GM12872 (cell line): ENCODE measurements around the gene MPIG6B.

Experiments used
- TF ChIP-seq, protein P1 (sequence below): IDR thresholded peaks from 3 replicates; pipeline ENCODE4 v1.5.1; 2011; ENCODE audit warnings: low read depth, mild to moderate bottlenecking, low read length, moderate library complexity; ENCODE audit not compliant: insufficient read depth

MPIG6B gene

DNA sequence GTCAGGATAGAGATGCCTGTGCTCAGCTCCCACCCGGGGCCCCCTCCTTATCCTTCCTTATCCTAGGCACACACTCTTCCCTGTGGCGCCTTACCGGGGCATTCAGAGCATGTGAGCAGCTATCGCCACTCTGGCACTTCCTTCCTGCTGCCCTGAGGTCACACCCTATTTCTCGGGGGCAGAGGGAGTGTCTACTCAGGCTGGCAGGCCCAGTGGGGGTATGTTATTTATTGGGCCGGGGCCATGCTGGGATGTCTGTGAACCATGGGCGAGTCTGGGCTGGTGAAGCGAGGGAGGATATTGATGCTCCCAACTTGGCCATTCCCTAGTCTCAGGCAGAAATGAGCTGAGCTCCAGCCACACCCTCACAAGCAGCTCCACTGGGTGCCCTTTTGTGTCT lies 11.9 kb upstream of the MPIG6B start:
- TF ChIP-seq, protein P1, sequence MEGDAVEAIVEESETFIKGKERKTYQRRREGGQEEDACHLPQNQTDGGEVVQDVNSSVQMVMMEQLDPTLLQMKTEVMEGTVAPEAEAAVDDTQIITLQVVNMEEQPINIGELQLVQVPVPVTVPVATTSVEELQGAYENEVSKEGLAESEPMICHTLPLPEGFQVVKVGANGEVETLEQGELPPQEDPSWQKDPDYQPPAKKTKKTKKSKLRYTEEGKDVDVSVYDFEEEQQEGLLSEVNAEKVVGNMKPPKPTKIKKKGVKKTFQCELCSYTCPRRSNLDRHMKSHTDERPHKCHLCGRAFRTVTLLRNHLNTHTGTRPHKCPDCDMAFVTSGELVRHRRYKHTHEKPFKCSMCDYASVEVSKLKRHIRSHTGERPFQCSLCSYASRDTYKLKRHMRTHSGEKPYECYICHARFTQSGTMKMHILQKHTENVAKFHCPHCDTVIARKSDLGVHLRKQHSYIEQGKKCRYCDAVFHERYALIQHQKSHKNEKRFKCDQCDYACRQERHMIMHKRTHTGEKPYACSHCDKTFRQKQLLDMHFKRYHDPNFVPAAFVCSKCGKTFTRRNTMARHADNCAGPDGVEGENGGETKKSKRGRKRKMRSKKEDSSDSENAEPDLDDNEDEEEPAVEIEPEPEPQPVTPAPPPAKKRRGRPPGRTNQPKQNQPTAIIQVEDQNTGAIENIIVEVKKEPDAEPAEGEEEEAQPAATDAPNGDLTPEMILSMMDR = no peak

DNA sequence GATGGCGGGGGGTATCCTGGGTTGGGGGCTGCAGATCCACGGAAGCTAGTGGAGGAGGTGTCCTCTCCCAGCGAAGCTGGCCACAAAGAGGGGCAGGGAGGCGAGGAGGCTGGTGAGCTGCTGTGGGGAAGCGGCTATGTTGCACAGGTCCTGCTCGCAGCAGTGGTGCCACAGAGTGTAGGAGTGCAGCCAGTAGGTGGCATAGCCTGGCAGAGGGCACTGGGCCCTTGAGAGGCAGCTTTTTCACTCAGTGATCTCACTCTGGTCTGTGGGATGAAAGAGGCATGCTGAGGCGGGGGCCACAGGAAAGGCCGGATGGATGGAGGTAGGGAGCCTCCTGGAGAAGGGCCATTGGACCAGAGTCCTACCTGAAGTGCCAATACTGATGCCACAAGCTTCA lies 10.9 kb upstream of the MPIG6B start:
- TF ChIP-seq, protein P1 = peak; percentile 39; the same call in 2 of the 3 replicates

DNA sequence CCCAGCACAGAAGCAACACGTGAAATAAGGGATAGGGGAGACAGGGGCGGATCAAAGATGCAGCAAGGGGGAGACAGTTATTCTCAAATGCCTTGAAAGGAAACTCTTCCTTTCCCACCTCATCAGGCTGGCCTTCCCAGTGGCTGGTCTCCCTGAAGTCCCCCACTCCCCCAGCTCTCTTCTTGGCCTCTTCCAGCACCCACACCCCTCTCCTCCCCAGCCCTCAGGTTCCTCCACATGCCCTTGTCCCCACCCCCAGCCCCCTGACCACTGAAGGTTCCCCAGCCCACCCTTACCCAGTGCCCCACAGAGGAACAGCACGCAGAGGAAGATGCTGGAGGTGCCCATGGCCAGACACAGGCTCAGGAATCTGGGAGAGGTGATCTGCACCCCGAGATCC lies 9.7 kb upstream of the MPIG6B start:
- TF ChIP-seq, protein P1 = no peak

DNA sequence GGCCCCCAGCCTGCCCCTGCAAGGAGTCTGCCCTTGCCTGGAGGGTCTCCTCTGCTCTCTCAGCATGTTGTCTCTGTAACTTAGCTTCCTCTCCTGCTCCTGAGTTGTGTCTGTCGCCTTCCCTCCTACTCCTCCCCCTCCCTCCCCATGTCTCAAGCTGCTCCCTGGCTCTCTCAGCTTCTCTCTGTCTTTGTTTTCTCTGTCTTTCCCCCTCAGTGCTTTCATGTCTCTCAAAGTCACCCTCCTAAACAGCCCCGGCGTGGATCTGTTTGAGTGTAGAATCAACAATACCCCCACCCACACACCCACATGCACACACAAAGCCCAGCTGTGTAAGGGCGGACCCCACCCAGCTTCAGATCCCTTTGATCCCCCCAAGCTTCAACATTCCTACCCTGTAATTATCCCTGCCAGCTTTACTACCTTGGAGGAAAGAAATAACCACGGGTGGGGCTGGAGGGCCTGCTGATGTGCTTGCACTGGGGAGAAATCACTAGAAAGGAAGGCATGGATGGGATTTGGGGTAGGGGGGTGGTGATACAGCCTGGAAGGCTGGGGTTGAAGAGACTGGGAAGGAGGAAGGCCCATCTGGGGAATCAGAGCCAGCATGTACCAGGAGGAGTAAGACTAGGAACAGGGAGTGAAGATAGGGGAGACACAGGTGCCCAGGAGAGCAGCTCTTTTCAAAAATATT lies 9.0 kb upstream of the MPIG6B start:
- TF ChIP-seq, protein P1 = no peak

DNA sequence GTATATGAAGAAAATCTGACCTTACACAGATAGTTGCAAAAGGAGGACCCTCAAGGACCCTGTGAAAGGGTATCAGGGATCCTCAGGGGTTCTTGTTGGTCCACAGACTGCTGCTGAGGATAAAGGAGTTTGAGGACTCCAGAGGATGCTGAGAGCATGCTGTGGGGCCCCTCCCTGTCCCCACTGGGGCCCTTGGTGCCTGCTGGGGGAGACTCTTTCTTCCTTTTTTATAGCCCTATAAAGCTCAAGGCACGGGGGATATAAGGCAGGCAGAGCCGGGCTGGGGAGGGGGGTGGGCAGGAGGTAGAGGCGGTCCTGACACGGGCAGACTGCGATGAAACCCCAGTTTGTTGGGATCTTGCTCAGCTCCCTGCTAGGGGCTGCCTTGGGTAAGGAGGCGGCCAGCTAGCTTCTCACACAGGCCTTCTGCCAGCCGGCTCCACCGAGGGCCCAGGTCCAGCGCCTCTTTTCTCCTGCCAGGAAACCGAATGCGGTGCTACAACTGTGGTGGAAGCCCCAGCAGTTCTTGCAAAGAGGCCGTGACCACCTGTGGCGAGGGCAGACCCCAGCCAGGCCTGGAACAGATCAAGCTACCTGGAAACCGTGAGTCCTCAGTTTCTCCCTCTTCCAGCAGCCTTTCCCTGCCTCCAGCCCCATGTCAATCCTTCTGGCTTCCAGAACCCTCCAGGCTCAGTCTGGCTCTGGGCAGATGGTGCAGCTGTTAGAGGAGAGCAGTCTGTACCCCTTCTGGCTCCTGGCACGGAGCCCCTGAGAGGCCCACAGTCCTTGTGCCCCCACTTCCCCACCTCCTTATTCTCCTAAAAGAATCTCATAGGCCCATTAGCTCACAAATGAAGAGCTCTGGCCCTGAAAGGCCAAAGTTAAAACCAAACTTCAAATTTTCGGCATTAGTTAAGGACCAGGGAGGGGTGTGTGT lies 7.9 kb upstream of the MPIG6B start, which contains the start of gene LY6G6D:
LY6G6D (plus strand) TSS at position 327 of the 937 bp plus-strand sequence; CDS start at position 335, 8 bp downstream.
- TF ChIP-seq, protein P1 = no peak

DNA sequence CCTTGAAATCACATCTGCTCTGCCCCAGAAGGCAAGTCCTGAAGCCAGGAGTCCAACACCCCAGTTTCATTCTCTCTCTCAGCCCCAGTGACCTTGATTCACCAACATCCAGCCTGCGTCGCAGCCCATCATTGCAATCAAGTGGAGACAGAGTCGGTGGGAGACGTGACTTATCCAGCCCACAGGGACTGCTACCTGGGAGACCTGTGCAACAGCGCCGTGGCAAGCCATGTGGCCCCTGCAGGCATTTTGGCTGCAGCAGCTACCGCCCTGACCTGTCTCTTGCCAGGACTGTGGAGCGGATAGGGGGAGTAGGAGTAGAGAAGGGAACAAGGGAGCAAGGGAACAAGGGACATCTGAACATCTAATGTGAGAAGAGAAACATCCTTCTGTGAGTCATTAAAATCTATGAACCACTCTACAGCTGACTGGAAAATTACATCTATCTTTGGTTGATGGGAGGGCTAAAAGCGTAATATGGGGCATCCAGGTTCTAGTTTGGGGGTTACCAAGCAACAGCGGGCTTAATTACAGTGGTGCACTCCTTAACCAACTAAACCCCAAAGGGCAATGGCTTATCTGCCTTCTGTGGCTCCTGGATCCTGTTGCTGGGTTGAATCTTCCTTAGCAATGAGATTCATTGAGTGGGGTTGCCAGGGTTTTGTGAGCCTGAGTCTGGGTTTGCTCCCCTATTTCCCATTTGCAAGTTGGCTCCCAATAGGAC lies 5.5 kb upstream of the MPIG6B start:
- TF ChIP-seq, protein P1 = no peak

DNA sequence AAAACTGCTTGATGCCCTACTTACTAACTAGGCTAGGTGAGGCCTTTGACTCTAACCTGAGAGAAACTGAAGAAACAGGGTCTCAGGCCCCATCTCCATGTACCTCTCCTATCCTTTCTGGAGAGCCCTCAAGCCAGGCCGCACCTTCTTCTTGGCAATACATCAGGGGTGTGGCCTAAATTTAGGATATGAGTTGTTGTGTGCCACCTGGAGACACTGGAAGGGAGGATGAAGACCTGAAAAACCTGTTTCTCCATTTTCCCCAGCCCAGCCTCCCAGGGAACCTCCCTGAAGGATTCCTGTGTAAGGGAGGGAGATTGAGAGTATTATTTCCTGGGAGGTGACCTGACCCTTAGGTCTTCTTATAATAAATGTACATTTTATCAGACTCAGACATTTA lies 4.9 kb upstream of the MPIG6B start:
- TF ChIP-seq, protein P1 = no peak
